Tibial artery (tissue), 4 donors: ENCODE data around the gene TAF8.

Experiments used
- DNase-seq, 2 donors: peaks; one replicate each; pipeline ENCODE4 v3.0.0-alpha.2; 2019
- H3K27ac ChIP-seq, 2 donors: fragments of 200-600 bp; sonication (generic) in 1 of 2; 1 replicate in 1 of 2; 2 replicates in 1 of 2; pipeline ENCODE4 v1.5.1; 2018 to 2019; ENCODE audit warnings: mild to moderate bottlenecking in 1 of 2
- H3K27me3 ChIP-seq, 2 donors: fragments of 200-600 bp; sonication (generic) in 1 of 2; one replicate each; pipeline versions ENCODE4 v1.5.1 to v1.6.0; 2016 to 2019
- H3K36me3 ChIP-seq, 3 donors: fragments of 200-600 bp; sonication (generic) in 2 of 3; one replicate each; pipeline ENCODE4 v1.5.1; 2016 to 2019; ENCODE audit warnings: mild to moderate bottlenecking in 2 of 3
- H3K4me1 ChIP-seq, 4 donors: fragments of 200-600 bp; sonication (generic) in 2 of 4; 1 replicate in 3 of 4; 2 replicates in 1 of 4; pipeline ENCODE4 v1.5.1; 2016 to 2019
- H3K4me3 ChIP-seq, 2 donors: fragments of 200-600 bp; sonication (generic) in 1 of 2; 1 replicate in 1 of 2; 2 replicates in 1 of 2; pipeline ENCODE4 v1.5.1; 2018 to 2019; ENCODE audit warnings: mild to moderate bottlenecking in 2 of 2
- H3K9me3 ChIP-seq, 3 donors: fragments of 200-600 bp; sonication (generic) in 1 of 3; one replicate each; pipeline ENCODE4 v1.5.1; 2016 to 2019
- CTCF ChIP-seq, 2 experiments: fragments of 200-600 bp in 1 of 2; fragments of 450-650 bp in 1 of 2; IDR thresholded peaks; one replicate each; pipeline ENCODE4 v1.5.1; 2017 to 2019; ENCODE audit warnings: antibody characterized with exemption in 2 of 2, mild to moderate bottlenecking in 1 of 2, moderate library complexity in 1 of 2
- intact Hi-C: fragments of 100-400 bp; cut with DNase I; formaldehyde crosslinking; loops from one replicate; pipeline ENCODE4 v1.15.0; 2023; ENCODE audit warnings: low total_unique reads

The TAF8 gene

GRCh38 chr6:42020967-42021366, 29.4 kb upstream of the TAF8 start:
- H3K9me3 ChIP-seq, result no peaks in the 10 kb centered on the region
- peaks cover 0 to 30% (median 0%) of the 10 kb centered on the region in 3 donors for H3K36me3 ChIP-seq
- no peak for DNase-seq
- peaks cover 0 to 13% (median 6%) of the 10 kb centered on the region in 4 donors for H3K4me1 ChIP-seq
- H3K4me3 ChIP-seq, result no peak overlapping the region
- no peak overlapping the region for H3K27ac ChIP-seq
- TF ChIP-seq CTCF (IDR thresholded peaks at IDR 0.05), result no peak
- intact Hi-C loops, result no loop called here
- no peaks in the 10 kb centered on the region for H3K27me3 ChIP-seq

DNA sequence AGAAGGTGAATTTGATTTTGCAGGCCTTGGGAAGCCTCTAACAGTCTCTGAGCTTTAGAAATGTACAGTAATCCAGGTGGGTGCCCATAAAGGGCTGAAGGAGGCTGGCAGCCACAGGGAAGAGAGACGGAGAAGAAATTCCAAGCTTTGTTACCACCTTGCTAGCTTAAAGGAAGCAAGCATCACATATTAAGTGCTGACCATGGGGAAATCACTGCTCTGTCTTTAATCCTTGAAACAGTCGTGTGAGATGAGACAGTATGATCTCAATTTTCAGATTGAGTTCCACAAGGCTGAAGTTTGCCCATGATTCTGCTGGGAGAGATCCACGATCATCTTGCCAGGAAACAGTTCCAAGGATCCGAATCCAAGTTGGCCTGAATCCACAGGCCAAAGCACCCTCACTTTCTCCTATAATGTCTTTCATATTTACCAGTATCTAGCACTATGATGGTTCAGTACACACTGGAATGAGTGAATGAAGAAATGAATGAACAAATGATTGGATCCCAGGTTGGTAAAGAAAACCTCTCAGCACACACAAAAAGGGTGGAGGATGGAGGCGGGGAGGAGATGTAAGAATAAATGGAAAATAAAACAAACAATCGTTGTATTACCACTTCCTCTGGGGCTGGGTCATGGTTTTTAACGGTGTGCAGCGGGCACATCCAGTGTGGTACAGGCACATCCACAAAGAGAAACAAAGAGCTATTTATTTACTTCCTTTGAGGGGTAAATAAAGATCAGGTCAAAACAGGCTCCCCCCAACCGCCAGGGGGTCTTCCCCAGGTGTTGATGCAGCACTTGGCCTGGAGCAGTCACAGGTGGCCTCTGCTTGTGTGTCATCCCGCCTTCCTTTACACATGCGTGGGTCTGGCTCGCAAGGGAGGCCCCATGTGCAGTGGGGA, 28.2 kb upstream of the TAF8 start:
- intact Hi-C loops, result no loop called here
- no peaks in the 10 kb centered on the region for H3K27me3 ChIP-seq
- no peak for DNase-seq
- TF ChIP-seq CTCF (IDR thresholded peaks at IDR 0.05), result no peak
- H3K4me1 ChIP-seq, result peaks cover 0 to 13% (median 6%) of the 10 kb centered on the region in 4 donors
- H3K36me3 ChIP-seq, result peaks cover 0 to 37% (median 0%) of the 10 kb centered on the region in 3 donors
- no peaks in the 10 kb centered on the region for H3K9me3 ChIP-seq
- H3K27ac ChIP-seq, result no peak overlapping the region
- no peak overlapping the region for H3K4me3 ChIP-seq

- Histone ChIP-seq H3K36me3 (peaks cover 0 to 43% (median 3%) of the 10 kb centered on the region in 3 donors), H3K27ac (no peak overlapping the region), H3K4me1 (peaks cover 0 to 13% (median 6%) of the 10 kb centered on the region in 4 donors), H3K9me3 (no peaks in the 10 kb centered on the region), H3K27me3 (no peaks in the 10 kb centered on the region), H3K4me3 (no peak overlapping the region)
- DNase-seq, result peak in 1 of 2 donors; percentile 11
- intact Hi-C loops, result no loop called here
- no peak for TF ChIP-seq CTCF (IDR thresholded peaks at IDR 0.05)
These were observed 27.5 kb upstream of the TAF8 start for GRCh38 chr6:42022755-42023384.

- Histone ChIP-seq H3K4me1 (peaks cover 0 to 13% (median 6%) of the 10 kb centered on the region in 4 donors), H3K9me3 (no peaks in the 10 kb centered on the region), H3K27me3 (no peaks in the 10 kb centered on the region), H3K27ac (no peak overlapping the region), H3K36me3 (peaks cover 0 to 63% (median 6%) of the 10 kb centered on the region in 3 donors), H3K4me3 (no peak overlapping the region)
- peak in 1 of 2 donors; percentile 17 for DNase-seq
- TF ChIP-seq CTCF (IDR thresholded peaks at IDR 0.05), result no peak
- intact Hi-C loops, result no loop called here
These were observed 25.1 kb upstream of the TAF8 start for GRCh38 chr6:42025066-42025844.

GRCh38 chr6:42025845-42026243, 24.5 kb upstream of the TAF8 start:
- no peak overlapping the region for H3K4me3 ChIP-seq
- H3K36me3 ChIP-seq, result peaks cover 0 to 69% (median 6%) of the 10 kb centered on the region in 3 donors
- peaks cover 0 to 18% (median 6%) of the 10 kb centered on the region in 4 donors for H3K4me1 ChIP-seq
- H3K27me3 ChIP-seq, result no peaks in the 10 kb centered on the region
- DNase-seq, result no peak
- H3K9me3 ChIP-seq, result no peaks in the 10 kb centered on the region
- H3K27ac ChIP-seq, result no peak overlapping the region
- intact Hi-C loops, result no loop called here
- no peak for TF ChIP-seq CTCF (IDR thresholded peaks at IDR 0.05)
